GM19238 (cell line): ENCODE results near the gene SGPP1.
"Not testable (repeated sequence)": the region's sequence is repeated elsewhere in the genome, so short reads cannot be mapped to it uniquely, and the experiment has no call there.

ENCODE experiments used
- DNase-seq: peaks from one replicate; pipeline ENCODE4 v3.0.0; 2011; ENCODE audit warnings: low spot score; ENCODE audit not compliant: insufficient read length

SGPP1 gene

DNA sequence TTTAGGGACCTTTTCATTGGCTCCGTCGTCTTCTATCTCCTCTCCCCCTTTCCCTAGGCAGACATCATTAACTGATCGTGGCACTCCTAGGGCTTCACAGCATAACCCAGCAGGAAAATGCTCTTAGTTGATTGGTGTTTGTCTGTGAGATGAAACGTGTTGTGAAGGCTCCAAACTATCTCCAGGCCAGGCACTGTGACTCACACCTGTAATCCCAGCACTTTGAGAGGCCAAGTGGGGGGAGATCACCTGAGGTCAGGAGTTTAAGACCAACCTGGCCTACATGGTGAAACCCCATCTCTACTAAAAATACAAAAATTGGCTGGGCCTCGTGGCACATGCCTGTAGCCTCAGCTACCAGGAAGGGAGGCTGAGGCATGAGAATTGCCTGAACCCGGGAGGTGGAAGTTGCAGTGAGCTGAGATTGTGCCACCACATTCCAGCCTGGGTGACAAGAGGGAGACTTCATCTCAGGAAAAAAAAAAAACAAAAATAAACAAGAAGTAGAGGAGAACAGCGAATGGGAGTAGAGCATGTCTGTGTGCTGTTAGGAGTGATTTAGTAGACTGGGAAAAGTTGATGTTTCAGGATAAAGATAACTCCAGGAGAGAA, 53.9 kb downstream of the SGPP1 start:
- DNase-seq: no peak

DNA sequence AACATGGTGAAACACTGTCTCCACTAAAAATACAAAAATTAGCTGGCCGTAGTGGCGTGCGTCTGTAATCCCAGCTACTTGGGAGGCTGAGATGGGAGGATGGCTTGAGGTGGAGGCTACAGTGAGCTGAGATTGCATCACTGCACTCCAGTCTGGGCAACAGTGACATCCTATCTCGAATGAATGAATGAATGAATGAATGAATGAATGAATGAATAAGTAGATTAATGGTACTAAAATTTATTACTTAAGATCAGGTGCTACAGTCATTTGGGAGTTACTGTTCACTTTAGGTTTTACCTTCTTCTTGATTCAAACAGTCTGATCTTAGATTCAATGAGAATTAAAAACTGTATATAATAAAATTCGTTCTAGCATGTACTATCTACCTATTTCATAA, 54.6 kb downstream of the SGPP1 start:
- DNase-seq: no peak

GRCh38 chr14:63672417-63673180, 55.3 kb downstream of the SGPP1 start:
- DNase-seq: no peak

DNA sequence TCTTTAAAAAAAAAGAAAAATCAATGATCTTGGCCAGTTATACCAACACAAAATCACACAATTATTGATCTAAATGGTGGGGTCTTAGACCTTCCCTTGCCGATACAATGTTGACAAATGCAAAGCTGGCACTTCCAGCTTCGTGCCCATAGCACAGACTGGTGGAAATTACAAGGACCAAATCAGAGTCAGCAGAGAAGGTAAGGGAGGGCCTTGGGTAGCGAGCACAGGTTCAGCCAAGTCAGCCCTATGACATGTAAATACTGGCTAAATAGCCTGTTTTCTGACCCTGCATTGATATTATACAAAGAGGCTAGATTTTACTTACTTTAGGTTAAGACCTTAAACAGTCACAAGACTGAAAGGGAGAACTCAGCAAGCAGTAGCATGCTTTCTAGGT, 55.9 kb downstream of the SGPP1 start:
- DNase-seq: no peak

DNA sequence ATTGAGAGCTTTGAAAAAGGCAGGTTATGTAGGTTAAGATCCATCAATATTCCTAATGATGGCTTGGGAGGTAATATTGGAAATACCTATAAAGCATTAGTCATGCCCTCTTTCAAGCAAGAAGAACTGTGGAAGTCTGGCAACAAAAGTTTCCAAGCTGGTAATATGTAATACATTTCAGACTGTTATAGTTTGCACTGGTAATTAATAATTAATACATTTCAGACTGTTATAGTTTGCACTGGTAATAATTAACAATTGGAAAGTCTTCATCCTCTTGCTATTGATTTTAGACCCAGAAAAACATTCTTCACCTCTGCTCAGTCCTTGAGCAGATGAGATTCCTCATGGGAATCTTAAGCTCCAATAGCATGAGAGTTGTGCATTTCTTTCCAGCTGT, 57.2 kb downstream of the SGPP1 start:
- DNase-seq: no peak

DNA sequence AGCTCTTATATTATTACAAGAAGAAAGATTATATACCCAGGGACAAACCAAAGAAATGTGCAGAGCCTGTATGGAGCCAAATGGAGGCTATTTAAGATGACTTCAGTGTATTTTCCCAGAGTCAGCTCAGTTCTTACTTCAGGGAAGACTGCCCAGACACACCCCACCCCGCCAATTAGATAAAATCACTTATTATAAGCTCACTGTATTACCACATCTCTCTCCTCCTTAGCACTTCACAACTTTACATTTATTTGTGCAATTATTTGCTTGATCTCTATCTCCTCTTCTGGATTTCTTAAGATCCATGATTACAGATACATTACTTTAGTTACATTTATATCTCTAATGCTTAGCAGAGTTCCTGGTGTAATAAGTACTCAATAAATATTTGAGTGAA, 61.5 kb downstream of the SGPP1 start:
- no peak for DNase-seq

GRCh38 chr14:63663428-63664341, 64.2 kb downstream of the SGPP1 start:
- DNase-seq: no peak

- DNase-seq: no peak
Observed at GRCh38 chr14:63662776-63663175, 65.1 kb downstream of the SGPP1 start.

GRCh38 chr14:63661881-63662280, 66.0 kb downstream of the SGPP1 start:
- not testable (repeated sequence) for DNase-seq

GRCh38 chr14:63659726-63660125, 68.1 kb downstream of the SGPP1 start:
- DNase-seq: no peak

DNA sequence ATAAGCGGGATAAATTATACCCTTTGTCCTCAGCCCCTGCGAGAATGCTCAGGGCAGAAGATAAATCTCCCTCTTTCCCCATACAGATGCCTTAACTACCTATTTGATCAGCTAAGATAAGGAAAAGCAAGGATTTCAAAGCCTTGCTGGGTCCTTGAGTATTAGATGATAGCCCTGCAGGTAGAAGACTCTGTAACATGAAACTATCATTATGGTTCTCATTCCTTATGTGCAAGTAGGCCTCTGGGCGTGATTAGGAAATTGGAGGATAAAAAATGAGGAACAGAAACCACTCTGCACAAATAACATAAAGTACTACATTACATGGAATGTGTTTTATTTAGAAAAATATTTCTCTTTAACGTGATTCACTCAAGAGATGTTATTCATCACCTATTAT, 71.7 kb downstream of the SGPP1 start:
- no peak for DNase-seq

DNA sequence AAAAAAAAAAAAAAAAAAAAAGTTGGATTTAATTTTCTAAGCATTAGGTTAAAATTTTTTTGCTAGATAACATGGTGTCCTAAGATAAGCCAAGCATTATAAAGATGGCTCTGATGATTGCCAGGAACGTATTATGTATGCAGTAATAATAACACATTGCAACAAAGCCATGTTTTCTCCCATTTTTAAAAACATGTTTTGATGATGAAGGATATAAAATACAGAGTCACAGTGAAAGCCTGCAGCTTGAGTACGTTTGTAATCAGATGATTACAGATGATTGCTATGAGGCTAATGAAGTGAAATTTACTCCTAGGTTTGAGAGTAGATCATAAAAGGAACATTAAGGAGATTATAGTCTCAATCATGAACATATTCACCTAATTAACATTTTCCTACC, 72.9 kb downstream of the SGPP1 start:
- no peak for DNase-seq

DNA sequence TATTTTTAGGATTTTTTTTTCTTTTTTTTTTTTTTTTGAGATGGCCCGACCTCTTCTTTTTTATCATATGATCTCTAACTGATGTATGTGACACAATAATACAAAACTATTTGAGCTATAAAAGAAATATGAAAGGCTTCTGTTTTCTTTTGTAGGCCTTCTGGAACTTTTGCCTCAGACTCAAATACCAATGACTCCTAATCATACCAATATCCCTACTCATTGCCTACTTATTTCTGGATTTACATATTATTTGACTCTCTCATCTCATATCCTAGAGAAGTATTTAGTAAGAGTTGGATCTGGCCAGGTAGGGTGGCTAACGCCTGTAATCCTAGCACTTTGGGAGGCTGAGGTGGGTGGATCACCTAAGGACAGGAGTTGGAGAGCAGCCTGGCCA, 73.5 kb downstream of the SGPP1 start:
- DNase-seq: no peak

DNA sequence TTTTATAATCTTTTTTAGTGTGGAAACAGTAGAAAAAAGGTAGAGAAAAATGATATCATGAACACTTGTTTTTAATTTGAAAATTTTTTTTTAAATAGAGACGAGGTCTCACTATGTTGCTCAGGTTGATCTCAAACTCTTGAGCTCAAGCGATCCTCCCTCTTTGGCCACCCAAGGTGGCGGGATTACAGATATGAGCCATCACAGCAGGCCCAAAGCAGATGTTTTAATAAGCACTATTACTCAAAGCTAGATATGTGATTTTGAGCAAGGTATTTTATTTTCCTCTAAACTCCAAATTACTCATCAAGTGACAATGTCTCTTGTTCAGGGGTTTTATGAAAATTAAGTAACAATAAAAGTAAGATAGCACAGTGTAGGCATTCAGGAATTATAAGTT, 75.5 kb downstream of the SGPP1 start:
- no peak for DNase-seq

GRCh38 chr14:63650256-63650952, 77.5 kb downstream of the SGPP1 start:
- DNase-seq: no peak

DNA sequence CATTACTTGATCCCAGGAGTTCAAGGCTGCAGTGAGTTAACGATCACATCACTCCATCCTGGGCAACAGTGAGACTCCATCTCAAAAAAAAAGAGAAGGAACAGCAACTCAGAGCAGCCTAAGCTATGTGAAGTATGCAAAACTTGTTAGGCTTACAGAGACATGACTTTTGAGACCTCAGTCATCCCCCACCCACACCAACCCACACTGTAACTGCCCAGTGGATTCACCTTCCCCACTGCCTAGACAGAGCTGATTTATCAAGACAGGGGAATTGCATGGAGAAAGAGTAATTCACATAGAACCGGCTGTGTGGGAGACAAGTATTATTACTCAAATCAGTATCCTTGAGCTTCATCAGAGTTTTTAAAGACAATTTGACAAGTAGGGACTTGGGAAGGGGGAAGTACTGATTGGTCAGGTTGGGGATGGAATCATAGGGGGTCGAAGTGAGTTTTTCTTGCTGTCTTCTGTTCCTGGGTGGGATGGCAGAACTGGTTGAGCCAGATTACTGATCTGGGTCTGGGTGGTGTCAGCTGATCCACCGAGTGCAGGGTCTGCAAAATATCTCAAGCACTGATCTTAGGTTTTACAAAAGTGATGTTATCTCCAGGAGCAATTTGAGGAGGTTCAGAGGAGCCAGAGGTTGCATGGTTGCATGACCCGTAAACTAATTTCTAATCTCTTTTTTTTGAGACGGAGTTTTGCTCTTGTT, 80.0 kb downstream of the SGPP1 start:
- DNase-seq: no peak

DNA sequence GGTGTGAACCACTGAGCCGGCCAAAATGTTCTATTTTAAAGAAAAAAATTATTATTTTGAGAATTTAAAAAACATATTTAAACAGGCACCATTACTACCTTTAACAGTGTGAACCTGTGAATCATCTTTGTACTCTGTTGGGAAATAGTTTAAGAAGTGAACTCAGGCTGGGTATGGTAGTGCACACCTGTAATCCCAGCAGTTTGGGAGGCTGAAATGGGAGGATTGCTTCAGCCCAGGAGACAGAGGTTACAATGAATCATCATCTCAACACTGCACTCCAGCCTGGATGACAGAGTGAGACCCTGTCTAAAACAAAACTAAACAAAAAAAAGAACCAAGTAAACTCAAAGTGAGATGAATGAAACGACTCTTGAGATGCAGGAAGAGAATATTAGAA, 83.1 kb downstream of the SGPP1 start:
- DNase-seq: no peak

DNA sequence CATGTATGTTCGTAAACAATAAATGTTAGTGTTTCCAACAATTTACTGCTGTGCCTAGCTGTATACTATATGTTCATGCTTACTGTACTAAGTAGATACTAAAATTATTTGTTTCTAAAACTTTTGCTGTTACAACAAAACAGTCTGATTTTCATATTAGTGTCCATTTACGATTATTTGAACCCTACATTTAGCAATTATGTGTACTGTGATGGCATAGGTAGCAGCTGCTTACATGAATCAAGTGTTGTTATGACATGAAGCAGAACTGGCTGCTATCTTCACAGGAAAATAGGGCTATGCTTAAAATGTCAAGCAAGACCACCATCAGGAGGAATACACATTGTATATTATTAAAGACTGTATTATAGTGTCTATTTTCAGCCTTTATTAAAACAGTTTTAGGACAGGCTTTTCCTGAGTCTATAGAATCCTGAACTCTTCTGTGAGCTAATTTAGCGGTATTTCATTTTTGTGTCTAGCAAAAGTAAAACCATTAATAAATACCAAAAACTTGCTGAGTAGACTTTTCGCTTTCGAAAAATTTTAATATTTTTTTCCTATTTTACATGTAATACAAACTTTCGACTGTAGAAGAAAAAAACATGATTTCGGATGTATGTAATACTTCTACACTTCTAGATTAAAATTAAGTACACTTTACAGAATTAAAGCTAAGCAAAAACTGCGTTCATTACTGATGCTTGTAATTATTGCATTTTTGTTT, 85.0 kb downstream of the SGPP1 start:
- no peak for DNase-seq

DNA sequence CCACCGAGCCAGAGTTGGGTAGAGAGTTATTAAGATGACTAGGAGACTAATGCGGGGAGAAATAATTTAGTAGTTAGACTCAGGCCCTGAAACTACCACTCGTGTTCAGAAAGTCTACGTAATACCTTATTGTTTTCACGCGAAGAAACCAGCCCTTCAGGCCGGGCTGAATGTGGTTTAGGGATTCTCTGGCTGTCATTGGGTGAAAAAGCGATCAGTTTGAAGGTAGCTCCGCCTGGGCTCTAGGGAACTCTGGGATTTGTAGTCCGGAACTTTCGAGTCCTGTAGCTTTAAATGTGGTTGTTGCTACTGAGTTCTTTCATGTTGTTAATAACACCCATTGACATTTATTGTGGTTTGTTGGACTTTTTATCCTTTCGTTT, 85.6 kb downstream of the SGPP1 start:
- DNase-seq: peak; percentile 69

GRCh38 chr14:63641473-63642228, 86.2 kb downstream of the SGPP1 start, which contains the start of gene WDR89:
WDR89 (minus strand) TSS chr14:63641871; CDS start chr14:63599942, 41,929 bp downstream.
- peak; percentile 77 for DNase-seq
